Testis (tissue), 3 donors: Measurements from ENCODE around the gene KCNN2. TPM values are rescaled to one million over a fixed set of nuclear protein-coding genes. Genes with fewer than 3 reads are reported as not detected.

ENCODE experiments used
- DNase-seq: peaks from one replicate; pipeline ENCODE4 v3.0.0-alpha.2; 2019
- H3K27ac ChIP-seq, 2 donors: fragments of 200-600 bp; sonication (generic); one replicate each; pipeline ENCODE4 v1.5.1; 2019
- H3K27me3 ChIP-seq: fragments of 200-600 bp; sonication (generic); one replicate; pipeline ENCODE4 v1.5.1; 2019
- H3K36me3 ChIP-seq: fragments of 200-600 bp; sonication (generic); one replicate; pipeline ENCODE4 v1.5.1; 2017; ENCODE audit warnings: low read depth; ENCODE audit errors: missing control alignments
- H3K4me1 ChIP-seq: fragments of 200-600 bp; sonication (generic); one replicate; pipeline ENCODE4 v1.5.1; 2019
- H3K4me3 ChIP-seq, 2 donors: fragments of 200-600 bp; sonication (generic); one replicate each; pipeline ENCODE4 v1.5.1; 2017 to 2019
- H3K9me3 ChIP-seq: fragments of 200-600 bp; sonication (generic); one replicate; pipeline ENCODE4 v1.5.1; 2017
- CTCF ChIP-seq, 3 experiments: fragments of 450-650 bp in 2 of 3; fragments of 200-600 bp in 1 of 3; sonication (generic) in 1 of 3; IDR thresholded peaks; one replicate each; pipeline ENCODE4 v1.5.1; 2016 to 2019; ENCODE audit warnings: antibody characterized with exemption in 3 of 3, mild to moderate bottlenecking in 2 of 3, moderate library complexity in 1 of 3
- POLR2A ChIP-seq: fragments of 450-650 bp; IDR thresholded peaks from one replicate; pipeline ENCODE4 v1.6.1; 2017; ENCODE audit warnings: antibody characterized with exemption, mild to moderate bottlenecking, moderate library complexity
- WGBS, 2 donors: methylation state at CpG; one replicate each; pipeline ENCODE4 v1.1.5; 2018; 5-methylcytosine and 5-hydroxymethylcytosine counted together
- intact Hi-C: fragments of 100-400 bp; cut with DNase I; formaldehyde crosslinking; loops from one replicate; pipeline ENCODE4 v1.15.1; 2023; ENCODE audit warnings: low total_unique reads
- polyA plus RNA-seq: library from polyadenylated mRNA; stranded (reverse); fragments of 350-450 nt; fragmentation: Illumina TruSeq; extraction: RNeasy Lipid Tissue Mini Kit (QIAGEN cat#74804); gene quantifications from one replicate; pipeline ENCODE4 v1.2.3, GENCODE V29; 2014; ENCODE audit warnings: low read depth, low replicate concordance; ENCODE audit not compliant: insufficient read depth
- total RNA-seq, 2 donors: library from RNA; depleted of rRNA; stranded (reverse); fragments of >200 nt; gene quantifications; one replicate each; pipeline ENCODE4 v1.2.3, GENCODE V29; 2016

The KCNN2 gene
- total and polyA plus RNA-seq, 3 donors from 2014 or later, result 2.7 to 9.7 (median 7.3) TPM

GRCh38 chr5:114339108-114339507 is 22.8 kb upstream of the KCNN2 start:
- Histone ChIP-seq H3K27me3 (no peaks in the 10 kb centered on the region), H3K36me3 (no peaks in the 10 kb centered on the region), H3K9me3 (no peaks in the 10 kb centered on the region), H3K27ac (no peak overlapping the region), H3K4me3 (no peak overlapping the region), H3K4me1 (no peaks in the 10 kb centered on the region)
- DNase-seq, result no peak
- WGBS, 2 donors, result 85 to 94% methylated on average over 3 of the region's 3 CpGs
- intact Hi-C loops, result no loop called here
- TF ChIP-seq POLR2A, result no peak
- TF ChIP-seq CTCF (IDR thresholded peaks at IDR 0.05), result no peak

GRCh38 chr5:114346181-114346580 is 15.7 kb upstream of the KCNN2 start:
- DNase-seq, result no peak
- no peak overlapping the region for H3K27ac ChIP-seq
- H3K9me3 ChIP-seq, result no peaks in the 10 kb centered on the region
- no peaks in the 10 kb centered on the region for H3K36me3 ChIP-seq
- H3K27me3 ChIP-seq, result no peaks in the 10 kb centered on the region
- intact Hi-C loops, result no loop called here
- no peaks in the 10 kb centered on the region for H3K4me1 ChIP-seq
- WGBS, 2 donors, result 88 to 99% methylated on average over 4 of the region's 4 CpGs
- TF ChIP-seq CTCF (IDR thresholded peaks at IDR 0.05), result no peak
- no peak for TF ChIP-seq POLR2A
- H3K4me3 ChIP-seq, result no peak overlapping the region

- Histone ChIP-seq H3K9me3 (no peaks in the 10 kb centered on the region), H3K4me1 (no peaks in the 10 kb centered on the region), H3K36me3 (no peaks in the 10 kb centered on the region), H3K27ac (no peak overlapping the region), H3K4me3 (no peak overlapping the region), H3K27me3 (no peaks in the 10 kb centered on the region)
- intact Hi-C loops, result no loop called here
- 75 to 76% methylated on average over 5 of the region's 5 CpGs for WGBS, 2 donors
- no peak for TF ChIP-seq POLR2A
- no peak for TF ChIP-seq CTCF (IDR thresholded peaks at IDR 0.05)
- DNase-seq, result no peak
Measured at GRCh38 chr5:114355086-114355830, 6.6 kb upstream of the KCNN2 start.

GRCh38 chr5:114358329-114358728 is 3.5 kb upstream of the KCNN2 start:
- no peak for DNase-seq
- TF ChIP-seq CTCF (IDR thresholded peaks at IDR 0.05) (no peak), POLR2A (no peak)
- Histone ChIP-seq H3K4me3 (no peak overlapping the region), H3K27ac (no peak overlapping the region), H3K36me3 (no peaks in the 10 kb centered on the region), H3K4me1 (peaks cover 13% of the 10 kb centered on the region), H3K27me3 (no peaks in the 10 kb centered on the region), H3K9me3 (no peaks in the 10 kb centered on the region)
- intact Hi-C loops, result no loop called here
- WGBS, 2 donors, result 65 to 76% methylated on average over 2 of the region's 2 CpGs

GRCh38 chr5:114360357-114360756 is 1.5 kb upstream of the KCNN2 start:
- peaks cover 14% of the 10 kb centered on the region for H3K4me1 ChIP-seq
- no peak overlapping the region for H3K27ac ChIP-seq
- H3K4me3 ChIP-seq, result peak overlapping the region; percentile 55 to 76
- H3K9me3 ChIP-seq, result no peaks in the 10 kb centered on the region
- intact Hi-C loops, result no loop called here
- no peak for DNase-seq
- H3K36me3 ChIP-seq, result no peaks in the 10 kb centered on the region
- no peak for TF ChIP-seq POLR2A
- TF ChIP-seq CTCF (IDR thresholded peaks at IDR 0.05), result no peak
- H3K27me3 ChIP-seq, result no peaks in the 10 kb centered on the region
- WGBS, 2 donors, result 10 to 11% methylated on average over 5 of the region's 5 CpGs
